ENCODE data around the gene OR51B4. TPM values are rescaled to one million over a fixed set of nuclear protein-coding genes. Genes with fewer than 3 reads are reported as not detected.

Gene OR51B4
- total RNA-seq, 2 experiments from 2014 or later: not detected

GRCh38 chr11:5279471-5280090 lies 22.2 kb downstream of the OR51B4 start:
- no peak for DNase-seq
- no peaks in the 10 kb centered on the region for H3K4me1 Mint-ChIP-seq (ENCODE audit: low read depth)
- no peaks in the 10 kb centered on the region for H3K9me3 Mint-ChIP-seq
- intact Hi-C loops (cut with micrococcal nuclease): no loop called here
- H3K4me3 Mint-ChIP-seq: no peak overlapping the region
- no peaks in the 10 kb centered on the region for H3K27me3 Mint-ChIP-seq (ENCODE audit: low read depth)
- H3K36me3 Mint-ChIP-seq (ENCODE audit: low read depth): no peaks in the 10 kb centered on the region
- CTCF ChIA-PET: interaction anchor here (0.5 kb wide), 1 partner anchor 772 kb away, joined by 5 read pairs; no protein-coding TSS in a partner anchor
- H3K27ac Mint-ChIP-seq: no peak overlapping the region

GRCh38 chr11:5277807-5278382 lies 23.9 kb downstream of the OR51B4 start:
- H3K27me3 Mint-ChIP-seq (ENCODE audit: low read depth): no peaks in the 10 kb centered on the region
- H3K4me3 Mint-ChIP-seq: no peak overlapping the region
- intact Hi-C loops (cut with micrococcal nuclease): no loop called here
- H3K9me3 Mint-ChIP-seq: no peaks in the 10 kb centered on the region
- no peak for DNase-seq
- no peaks in the 10 kb centered on the region for H3K36me3 Mint-ChIP-seq (ENCODE audit: low read depth)
- no peaks in the 10 kb centered on the region for H3K4me1 Mint-ChIP-seq (ENCODE audit: low read depth)
- H3K27ac Mint-ChIP-seq: no peak overlapping the region
- CTCF ChIA-PET: no interaction called here

GRCh38 chr11:5276697-5277096 lies 25.0 kb downstream of the OR51B4 start:
- no peaks in the 10 kb centered on the region for H3K36me3 Mint-ChIP-seq (ENCODE audit: low read depth)
- DNase-seq: no peak
- intact Hi-C loops (cut with micrococcal nuclease): no loop called here
- H3K27me3 Mint-ChIP-seq (ENCODE audit: low read depth): no peaks in the 10 kb centered on the region
- H3K4me3 Mint-ChIP-seq: no peak overlapping the region
- CTCF ChIA-PET: interaction anchor here (1.2 kb wide), 1 partner anchor 106 kb away, joined by 3 read pairs; no protein-coding TSS in a partner anchor
- no peaks in the 10 kb centered on the region for H3K9me3 Mint-ChIP-seq
- H3K4me1 Mint-ChIP-seq (ENCODE audit: low read depth): no peaks in the 10 kb centered on the region
- H3K27ac Mint-ChIP-seq: no peak overlapping the region

GRCh38 chr11:5275369-5276110 lies 26.2 kb downstream of the OR51B4 start:
- Mint-ChIP-seq H3K9me3 (no peaks in the 10 kb centered on the region), H3K27me3 (ENCODE audit: low read depth) (peaks cover 2% of the 10 kb centered on the region), H3K27ac (no peak overlapping the region), H3K36me3 (ENCODE audit: low read depth) (no peaks in the 10 kb centered on the region), H3K4me1 (ENCODE audit: low read depth) (no peaks in the 10 kb centered on the region), H3K4me3 (no peak overlapping the region)
- no peak for DNase-seq
- CTCF ChIA-PET: no interaction called here
- intact Hi-C loops (cut with micrococcal nuclease): no loop called here

DNA sequence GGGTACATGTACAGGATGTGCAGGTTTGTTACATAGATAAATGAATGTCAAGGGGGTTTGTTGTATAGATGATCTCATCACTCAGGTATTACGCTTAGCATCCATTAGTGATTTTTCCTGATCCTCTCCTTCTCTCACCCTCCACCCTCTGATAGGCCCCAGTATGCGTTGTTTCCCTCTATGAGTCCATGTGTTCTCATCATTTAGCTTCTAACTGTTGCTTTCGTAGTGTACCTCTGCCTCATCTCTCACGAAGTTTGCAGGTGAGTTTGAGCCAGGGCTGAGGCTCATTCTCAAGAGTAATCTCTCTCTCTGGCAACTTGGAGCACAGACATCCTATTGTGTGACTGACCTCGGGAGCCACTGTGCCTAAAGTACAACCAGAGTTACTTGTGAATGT lies 27.4 kb downstream of the OR51B4 start:
- no peaks in the 10 kb centered on the region for H3K36me3 Mint-ChIP-seq (ENCODE audit: low read depth)
- no peak for DNase-seq
- H3K9me3 Mint-ChIP-seq: no peaks in the 10 kb centered on the region
- CTCF ChIA-PET: no interaction called here
- H3K4me3 Mint-ChIP-seq: no peak overlapping the region
- H3K4me1 Mint-ChIP-seq (ENCODE audit: low read depth): no peaks in the 10 kb centered on the region
- H3K27me3 Mint-ChIP-seq (ENCODE audit: low read depth): peaks cover 2% of the 10 kb centered on the region
- no peak overlapping the region for H3K27ac Mint-ChIP-seq
- intact Hi-C loops (cut with micrococcal nuclease): no loop called here

- H3K9me3 Mint-ChIP-seq: no peaks in the 10 kb centered on the region
- DNase-seq: no peak
- CTCF ChIA-PET: no interaction called here
- intact Hi-C loops (cut with micrococcal nuclease): no loop called here
- H3K4me1 Mint-ChIP-seq (ENCODE audit: low read depth): no peaks in the 10 kb centered on the region
- no peak overlapping the region for H3K4me3 Mint-ChIP-seq
- H3K27ac Mint-ChIP-seq: no peak overlapping the region
- peaks cover 2% of the 10 kb centered on the region for H3K27me3 Mint-ChIP-seq (ENCODE audit: low read depth)
- no peaks in the 10 kb centered on the region for H3K36me3 Mint-ChIP-seq (ENCODE audit: low read depth)
Observed at GRCh38 chr11:5272395-5273017, 29.2 kb downstream of the OR51B4 start.

GRCh38 chr11:5269715-5270147 lies 32.0 kb downstream of the OR51B4 start, which contains the start of gene HBE1:
TSS of gene HBE1 (minus strand) at chr11:5269945. CDS start at chr11:5269890, 55 bp downstream.
- Mint-ChIP-seq H3K4me1 (ENCODE audit: low read depth) (no peaks in the 10 kb centered on the region), H3K36me3 (ENCODE audit: low read depth) (no peaks in the 10 kb centered on the region), H3K4me3 (no peak within 1 kb of the TSS), H3K27ac (no peak within 1 kb of the TSS), H3K9me3 (no peaks in the 10 kb centered on the region), H3K27me3 (ENCODE audit: low read depth) (peaks cover 2% of the 10 kb centered on the region)
- intact Hi-C loops (cut with micrococcal nuclease): no loop called here
- no peak for DNase-seq
- CTCF ChIA-PET: interaction anchor here (0.7 kb wide), 1 partner anchor 616 kb away, joined by 3 read pairs; no protein-coding TSS in a partner anchor

DNA sequence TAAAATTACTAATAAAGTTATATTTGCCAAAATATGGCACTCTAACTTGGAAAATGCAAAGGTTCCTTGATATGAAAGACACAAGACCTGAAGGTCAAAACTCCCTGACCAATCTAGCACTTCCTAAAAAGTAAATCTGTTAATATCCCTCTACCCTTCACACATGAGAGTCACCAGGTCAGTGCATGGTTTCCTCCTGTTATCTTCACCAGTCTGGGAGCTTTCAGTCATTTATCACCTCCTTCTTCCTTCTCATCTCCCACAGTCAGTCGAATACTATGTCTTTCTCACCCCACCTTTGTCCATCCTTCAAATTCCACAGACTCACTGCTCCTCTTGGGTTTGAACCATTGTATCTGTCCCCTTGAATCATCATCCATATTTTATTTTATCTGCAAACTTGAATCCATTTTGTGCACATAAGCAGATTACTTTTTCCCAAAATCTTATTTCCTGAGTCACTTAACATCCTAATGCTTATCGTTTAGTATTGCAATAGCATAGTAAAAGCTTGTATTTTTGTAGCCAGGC lies 34.6 kb downstream of the OR51B4 start:
- intact Hi-C loops (cut with micrococcal nuclease): no loop called here
- no peak for DNase-seq
- Mint-ChIP-seq H3K4me3 (no peak overlapping the region), H3K9me3 (no peaks in the 10 kb centered on the region), H3K27ac (no peak overlapping the region), H3K4me1 (ENCODE audit: low read depth) (no peaks in the 10 kb centered on the region), H3K27me3 (ENCODE audit: low read depth) (peaks cover 2% of the 10 kb centered on the region), H3K36me3 (ENCODE audit: low read depth) (no peaks in the 10 kb centered on the region)
- CTCF ChIA-PET: no interaction called here

GRCh38 chr11:5266609-5267008 lies 35.1 kb downstream of the OR51B4 start:
- no peak for DNase-seq
- H3K27me3 Mint-ChIP-seq (ENCODE audit: low read depth): peaks cover 2% of the 10 kb centered on the region
- H3K4me1 Mint-ChIP-seq (ENCODE audit: low read depth): no peaks in the 10 kb centered on the region
- intact Hi-C loops (cut with micrococcal nuclease): no loop called here
- no peak overlapping the region for H3K4me3 Mint-ChIP-seq
- H3K9me3 Mint-ChIP-seq: no peaks in the 10 kb centered on the region
- CTCF ChIA-PET: no interaction called here
- no peaks in the 10 kb centered on the region for H3K36me3 Mint-ChIP-seq (ENCODE audit: low read depth)
- H3K27ac Mint-ChIP-seq: no peak overlapping the region

DNA sequence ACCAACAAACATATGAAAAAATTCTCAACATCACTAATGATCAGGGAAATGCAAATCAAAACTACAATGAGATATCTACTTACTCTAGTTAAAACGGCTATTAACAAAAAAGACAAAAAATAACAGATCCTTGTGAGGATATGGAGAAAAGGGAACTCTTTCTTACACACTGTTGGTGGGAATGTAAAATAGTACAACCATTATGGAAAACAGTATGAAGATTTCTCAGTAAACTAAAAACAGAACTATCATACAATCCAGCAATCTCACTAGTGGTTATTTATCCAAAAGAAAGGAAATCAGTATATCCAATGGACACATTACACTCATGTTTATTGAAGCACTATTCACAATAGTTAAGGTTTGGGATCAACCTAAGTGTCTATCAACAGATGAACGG lies 35.9 kb downstream of the OR51B4 start:
- no peaks in the 10 kb centered on the region for H3K4me1 Mint-ChIP-seq (ENCODE audit: low read depth)
- intact Hi-C loops (cut with micrococcal nuclease): no loop called here
- no peaks in the 10 kb centered on the region for H3K9me3 Mint-ChIP-seq
- no peak for DNase-seq
- H3K4me3 Mint-ChIP-seq: no peak overlapping the region
- H3K27me3 Mint-ChIP-seq (ENCODE audit: low read depth): peaks cover 3% of the 10 kb centered on the region
- H3K27ac Mint-ChIP-seq: no peak overlapping the region
- H3K36me3 Mint-ChIP-seq (ENCODE audit: low read depth): no peaks in the 10 kb centered on the region
- CTCF ChIA-PET: no interaction called here

DNA sequence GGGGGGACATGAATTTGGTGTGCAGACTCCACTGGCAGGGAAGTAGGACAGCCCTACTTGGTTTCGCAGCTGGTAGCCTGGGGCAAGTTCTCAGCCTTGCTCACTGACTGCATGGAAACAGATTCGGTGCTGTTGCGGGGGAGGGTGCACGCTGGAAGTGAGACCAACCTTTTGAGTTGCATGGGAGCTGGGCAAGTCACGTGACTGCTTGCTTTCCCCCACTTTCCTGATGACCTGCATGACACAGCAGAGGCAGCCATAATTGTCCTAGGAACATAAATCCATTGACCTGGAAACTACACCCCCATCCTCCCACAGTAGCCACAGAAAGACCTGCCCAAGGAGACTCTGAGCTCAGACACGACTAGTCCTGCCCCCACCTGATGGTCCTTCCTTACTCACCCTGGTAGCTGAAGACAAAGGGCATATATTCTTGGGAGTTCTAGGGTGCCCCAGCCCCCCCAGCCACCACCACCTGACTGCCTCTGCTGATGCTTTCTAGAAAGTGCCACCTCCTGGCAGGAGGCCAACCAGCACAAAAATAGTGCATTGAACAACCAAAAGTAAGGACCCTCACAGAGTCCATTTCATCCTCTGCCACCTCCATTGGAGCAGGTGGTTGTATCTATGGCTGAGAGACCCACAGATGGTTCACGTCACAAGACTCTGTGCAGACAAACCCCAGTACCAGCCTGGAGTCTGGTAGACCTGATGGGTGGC lies 43.0 kb downstream of the OR51B4 start:
- intact Hi-C loops (cut with micrococcal nuclease): no loop called here
- Mint-ChIP-seq H3K27ac (no peak overlapping the region), H3K4me3 (no peak overlapping the region), H3K4me1 (ENCODE audit: low read depth) (no peaks in the 10 kb centered on the region), H3K27me3 (ENCODE audit: low read depth) (peaks cover 18% of the 10 kb centered on the region), H3K36me3 (ENCODE audit: low read depth) (no peaks in the 10 kb centered on the region), H3K9me3 (peaks cover 3% of the 10 kb centered on the region)
- CTCF ChIA-PET: no interaction called here
- no peak for DNase-seq

- no peaks in the 10 kb centered on the region for H3K36me3 Mint-ChIP-seq (ENCODE audit: low read depth)
- H3K9me3 Mint-ChIP-seq: peaks cover 3% of the 10 kb centered on the region
- H3K27ac Mint-ChIP-seq: no peak overlapping the region
- intact Hi-C loops (cut with micrococcal nuclease): no loop called here
- DNase-seq: no peak
- H3K27me3 Mint-ChIP-seq (ENCODE audit: low read depth): peaks cover 19% of the 10 kb centered on the region
- H3K4me3 Mint-ChIP-seq: no peak overlapping the region
- H3K4me1 Mint-ChIP-seq (ENCODE audit: low read depth): no peaks in the 10 kb centered on the region
- CTCF ChIA-PET: no interaction called here
Observed at GRCh38 chr11:5257296-5257695, 44.5 kb downstream of the OR51B4 start.
